Measurements from ENCODE around the gene POLN. TPM values are rescaled to one million over a fixed set of nuclear protein-coding genes. Genes with fewer than 3 reads are reported as not detected.

Gene POLN
- total and polyA plus RNA-seq, 3 experiments from 2014 or later = 0.55 to 1.6 (median 1.5) TPM

DNA sequence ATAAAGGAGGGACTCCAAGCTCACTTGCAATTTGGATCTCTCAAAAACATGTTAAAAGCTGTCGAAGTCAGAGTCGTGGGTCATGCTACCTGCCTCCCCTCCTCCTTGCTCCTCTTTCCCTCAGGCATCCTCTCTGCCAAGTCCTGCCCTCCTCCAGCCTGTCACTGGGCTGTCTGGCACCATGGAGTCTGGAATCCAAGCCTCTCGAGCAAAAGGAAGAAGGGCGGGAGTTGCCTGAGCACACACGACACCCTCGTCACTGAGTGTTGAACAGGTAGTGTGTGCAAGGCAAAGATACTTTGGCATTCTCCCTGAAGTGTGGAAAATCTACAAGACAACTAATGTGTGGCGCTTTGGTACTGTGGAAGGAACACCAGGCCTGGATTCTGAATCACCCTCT is 62.2 kb downstream of the POLN start:
- H3K9me3 Mint-ChIP-seq = peaks cover 0 to 6% (median 0%) of the 10 kb centered on the region in 5 donors
- no peaks in the 10 kb centered on the region for H3K4me1 ChIP-seq (ENCODE audit: insufficient read depth, low read length)
- no peak overlapping the region for H3K4me3 Mint-ChIP-seq
- H3K27me3 ChIP-seq (ENCODE audit: insufficient read depth, low read length, poor library complexity, severe bottlenecking) = no peaks in the 10 kb centered on the region
- H3K36me3 ChIP-seq (ENCODE audit: insufficient read depth, low read length) = no peaks in the 10 kb centered on the region
- ChIA-PET POLR2A (no interaction called here), CTCF (no interaction called here)
- no peaks in the 10 kb centered on the region for H3K27me3 Mint-ChIP-seq
- H3K27ac ChIP-seq (ENCODE audit: low read depth, low read length) = no peak overlapping the region
- H3K4me3 ChIP-seq (ENCODE audit: low read length) = no peak overlapping the region
- H3K9me3 ChIP-seq (ENCODE audit: low read length) = no peaks in the 10 kb centered on the region
- no peaks in the 10 kb centered on the region for H3K4me1 Mint-ChIP-seq
- H3K36me3 Mint-ChIP-seq = peaks cover 0 to 14% (median 7%) of the 10 kb centered on the region in 3 donors
- no peak overlapping the region for H3K27ac Mint-ChIP-seq
- no peak for DNase-seq

DNA sequence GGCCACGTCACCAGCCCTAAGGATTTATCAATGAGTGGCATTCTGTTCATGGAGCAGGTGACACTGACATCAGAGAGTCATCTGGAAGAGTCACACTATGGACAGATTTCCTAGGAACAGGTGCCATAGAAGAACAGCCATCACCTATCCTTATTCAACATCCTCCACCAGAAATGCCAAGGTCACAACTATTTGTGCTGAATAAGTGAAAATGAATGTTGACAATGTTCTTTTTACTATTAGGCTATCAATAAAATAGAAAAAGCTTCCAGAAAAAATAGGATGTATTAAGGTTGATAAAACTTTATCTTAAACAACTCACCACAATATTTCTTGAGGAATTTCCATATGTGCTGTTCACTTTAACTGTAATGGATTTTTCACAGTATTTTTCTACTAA is 62.9 kb downstream of the POLN start:
- H3K27ac Mint-ChIP-seq = no peak overlapping the region

DNA sequence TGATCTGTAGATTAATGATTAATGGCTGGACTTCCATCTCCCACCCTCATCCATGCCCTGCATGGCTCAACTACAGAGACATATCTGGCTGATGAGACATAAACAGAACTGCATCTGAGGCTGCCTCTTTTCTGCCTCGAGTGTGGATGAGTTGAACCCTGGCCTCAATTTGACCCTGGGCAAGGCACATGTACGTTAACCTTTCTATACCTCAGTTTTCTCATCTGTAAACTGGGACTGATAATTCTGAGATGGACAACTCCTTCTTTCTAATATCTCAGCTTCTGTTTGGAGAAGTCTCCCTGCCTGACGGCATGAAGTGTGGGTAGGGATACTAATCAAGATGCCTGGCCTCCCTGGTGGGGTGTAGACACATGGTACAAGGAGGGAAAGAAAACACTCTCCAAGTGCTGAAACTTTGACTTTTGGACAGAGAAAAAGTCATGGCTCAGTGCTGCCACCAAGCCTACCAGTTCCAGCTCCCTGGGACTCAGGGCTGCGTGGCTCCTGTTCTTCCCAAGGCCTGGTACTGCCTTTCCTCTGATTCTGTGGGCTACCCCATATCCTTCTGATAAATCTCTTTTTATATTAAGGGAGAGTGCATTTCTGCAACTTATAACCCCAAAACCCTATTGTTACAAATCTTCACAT is 64.4 kb downstream of the POLN start:
- Mint-ChIP-seq H3K27me3 (no peaks in the 10 kb centered on the region), H3K4me1 (peaks cover 11 to 16% (median 13%) of the 10 kb centered on the region in 3 donors), H3K4me3 (no peak overlapping the region), H3K36me3 (peaks cover 0 to 12% (median 7%) of the 10 kb centered on the region in 3 donors), H3K27ac (no peak overlapping the region), H3K9me3 (peaks cover 0 to 5% (median 0%) of the 10 kb centered on the region in 5 donors)
- no peaks in the 10 kb centered on the region for H3K9me3 ChIP-seq (ENCODE audit: low read length)
- CTCF ChIA-PET = no interaction called here
- H3K27ac ChIP-seq (ENCODE audit: low read depth, low read length) = no peak overlapping the region
- no peaks in the 10 kb centered on the region for H3K36me3 ChIP-seq (ENCODE audit: insufficient read depth, low read length)
- no peaks in the 10 kb centered on the region for H3K27me3 ChIP-seq (ENCODE audit: insufficient read depth, low read length, poor library complexity, severe bottlenecking)
- POLR2A ChIA-PET = no interaction called here
- H3K4me3 ChIP-seq (ENCODE audit: low read length) = no peak overlapping the region
- no peak for DNase-seq
- H3K4me1 ChIP-seq (ENCODE audit: insufficient read depth, low read length) = no peaks in the 10 kb centered on the region

More for the DNA sequence above, 62.9 kb downstream of the POLN start:
- ChIA-PET POLR2A (no interaction called here), CTCF (no interaction called here)
- Histone ChIP-seq H3K27me3 (ENCODE audit: insufficient read depth, low read length, poor library complexity, severe bottlenecking) (no peaks in the 10 kb centered on the region), H3K27ac (ENCODE audit: low read depth, low read length) (no peak overlapping the region), H3K36me3 (ENCODE audit: insufficient read depth, low read length) (no peaks in the 10 kb centered on the region), H3K4me1 (ENCODE audit: insufficient read depth, low read length) (no peaks in the 10 kb centered on the region), H3K4me3 (ENCODE audit: low read length) (no peak overlapping the region), H3K9me3 (ENCODE audit: low read length) (no peaks in the 10 kb centered on the region)
- H3K9me3 Mint-ChIP-seq = peaks cover 0 to 6% (median 0%) of the 10 kb centered on the region in 5 donors
- H3K4me3 Mint-ChIP-seq = no peak overlapping the region
- H3K27me3 Mint-ChIP-seq = no peaks in the 10 kb centered on the region
- DNase-seq = no peak
- peaks cover 0 to 14% (median 7%) of the 10 kb centered on the region in 3 donors for H3K36me3 Mint-ChIP-seq
- H3K4me1 Mint-ChIP-seq = peaks cover 0 to 2% (median 0%) of the 10 kb centered on the region in 3 donors

DNA sequence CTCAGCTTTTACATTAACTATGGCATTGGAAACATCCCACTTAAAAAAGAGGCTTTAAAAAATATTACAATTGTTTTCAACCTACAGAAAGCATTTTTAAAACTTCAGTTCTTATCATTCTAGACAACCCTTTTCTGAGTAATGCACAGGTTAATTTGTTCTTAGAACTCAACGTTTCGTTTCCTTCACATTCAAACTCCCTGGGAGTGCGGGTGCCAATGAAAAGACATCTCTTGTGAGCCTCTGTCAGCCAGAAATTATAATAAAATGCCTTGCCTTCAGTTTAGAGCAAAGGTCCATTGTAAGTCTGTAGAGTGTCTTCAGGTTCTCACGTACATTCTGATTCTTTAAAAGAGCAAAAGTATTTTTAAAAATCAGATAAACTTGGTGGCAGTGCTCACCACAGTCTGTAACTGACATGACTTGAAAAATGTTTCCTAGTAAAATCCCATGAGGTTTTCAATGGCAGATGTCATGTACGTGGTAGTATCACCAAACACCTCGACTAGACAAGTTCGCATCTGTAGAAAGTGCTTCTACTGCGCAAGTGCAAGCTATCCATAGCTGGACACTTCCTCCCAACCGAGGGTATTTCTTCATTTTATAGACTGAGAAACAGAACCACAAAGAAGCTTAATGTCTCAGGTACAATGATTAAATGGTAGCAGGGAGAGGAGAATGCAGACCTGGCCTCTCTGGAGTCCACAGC is 65.8 kb downstream of the POLN start:
- Histone ChIP-seq H3K27ac (ENCODE audit: low read depth, low read length) (no peak overlapping the region), H3K4me1 (ENCODE audit: insufficient read depth, low read length) (peaks cover 5% of the 10 kb centered on the region), H3K36me3 (ENCODE audit: insufficient read depth, low read length) (no peaks in the 10 kb centered on the region), H3K9me3 (ENCODE audit: low read length) (no peaks in the 10 kb centered on the region), H3K27me3 (ENCODE audit: insufficient read depth, low read length, poor library complexity, severe bottlenecking) (no peaks in the 10 kb centered on the region), H3K4me3 (ENCODE audit: low read length) (no peak overlapping the region)
- Mint-ChIP-seq H3K4me3 (no peak overlapping the region), H3K36me3 (peaks cover 0 to 5% (median 3%) of the 10 kb centered on the region in 3 donors), H3K4me1 (peaks cover 22 to 26% (median 22%) of the 10 kb centered on the region in 3 donors), H3K27ac (peak overlapping the region in 1 of 8 donors; percentile 47), H3K9me3 (no peaks in the 10 kb centered on the region), H3K27me3 (no peaks in the 10 kb centered on the region)
- ChIA-PET CTCF (no interaction called here), POLR2A (no interaction called here)
- no peak for DNase-seq

DNA sequence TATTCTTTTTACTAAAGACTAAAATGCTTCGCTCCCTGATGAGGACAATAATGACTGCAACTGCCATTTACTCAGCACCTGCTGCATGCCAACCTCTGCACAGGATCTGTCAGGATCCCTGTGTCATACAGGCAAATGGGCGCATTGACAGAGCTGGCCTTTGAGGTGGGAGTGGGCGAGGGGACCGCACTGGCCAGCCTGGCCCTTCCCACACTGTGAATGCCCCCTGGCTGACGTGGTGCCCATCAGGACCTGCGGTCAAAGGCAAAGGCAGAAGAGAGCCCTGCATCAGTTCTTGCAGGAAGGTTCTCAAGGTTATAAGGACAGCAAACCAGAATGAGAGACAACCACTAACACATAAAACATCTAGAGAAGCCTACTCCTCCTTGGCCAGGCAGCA is 67.9 kb downstream of the POLN start:
- H3K27me3 ChIP-seq (ENCODE audit: insufficient read depth, low read length, poor library complexity, severe bottlenecking) = no peaks in the 10 kb centered on the region
- Mint-ChIP-seq H3K36me3 (peaks cover 0 to 8% (median 3%) of the 10 kb centered on the region in 3 donors), H3K4me1 (peaks cover 22 to 26% (median 23%) of the 10 kb centered on the region in 3 donors), H3K27me3 (no peaks in the 10 kb centered on the region), H3K27ac (peak overlapping the region in 1 of 8 donors; percentile 61), H3K9me3 (no peaks in the 10 kb centered on the region), H3K4me3 (no peak overlapping the region)
- no peak overlapping the region for H3K27ac ChIP-seq (ENCODE audit: low read depth, low read length)
- H3K9me3 ChIP-seq (ENCODE audit: low read length) = no peaks in the 10 kb centered on the region
- H3K4me3 ChIP-seq (ENCODE audit: low read length) = no peak overlapping the region
- H3K4me1 ChIP-seq (ENCODE audit: insufficient read depth, low read length) = peaks cover 5% of the 10 kb centered on the region
- ChIA-PET POLR2A (no interaction called here), CTCF (no interaction called here)
- no peaks in the 10 kb centered on the region for H3K36me3 ChIP-seq (ENCODE audit: insufficient read depth, low read length)
- DNase-seq = no peak

DNA sequence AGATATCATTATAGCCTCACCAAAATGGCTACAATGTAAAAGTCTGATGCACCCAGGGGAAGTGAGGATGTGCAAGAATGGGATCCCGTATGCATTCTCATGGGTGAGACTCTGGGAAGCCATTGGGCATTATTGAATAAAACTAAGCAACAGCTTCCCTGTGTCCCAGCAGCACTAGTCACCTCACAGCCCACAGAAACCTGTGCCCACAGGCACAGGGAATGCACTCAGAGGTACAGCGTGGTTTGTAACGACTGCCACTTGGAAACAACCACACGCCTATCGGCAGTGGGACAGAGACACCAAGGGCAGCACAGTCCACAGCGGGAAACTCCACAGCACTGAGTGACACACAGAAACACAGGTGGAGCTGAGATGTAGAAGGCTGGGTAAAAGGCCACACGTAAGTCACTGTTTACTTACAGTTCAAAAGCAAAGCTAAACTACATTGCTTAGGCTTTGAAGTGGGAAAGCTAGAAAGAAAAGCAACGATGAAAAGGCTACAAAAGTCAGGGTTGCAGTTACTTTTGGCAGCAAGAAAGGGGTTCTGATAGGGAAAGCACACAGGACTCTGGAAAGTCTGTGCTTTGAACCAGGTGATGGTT is 69.2 kb downstream of the POLN start:
- H3K4me3 Mint-ChIP-seq = peak overlapping the region in 4 of 7 donors; percentile 48 to 68 (median 60)

DNA sequence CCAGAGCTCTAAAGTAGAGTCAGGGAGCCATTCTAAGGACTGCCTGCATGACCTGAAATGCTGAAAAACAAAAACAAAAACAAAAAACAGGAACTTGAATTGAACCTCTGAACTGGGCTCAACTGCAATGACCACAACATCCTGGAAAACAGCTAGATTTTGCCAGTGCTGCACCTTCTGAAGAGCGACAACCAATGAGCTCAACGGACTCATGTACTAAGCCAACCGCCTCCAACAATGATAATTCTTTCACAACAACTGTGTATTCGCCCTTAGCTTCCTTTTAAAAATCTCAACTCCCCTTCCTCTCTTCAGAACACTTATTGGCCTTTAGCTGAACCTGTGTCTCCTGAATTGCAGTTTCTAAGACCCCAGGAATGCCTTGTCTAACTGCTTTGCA is 69.8 kb downstream of the POLN start:
- Mint-ChIP-seq H3K27me3 (no peaks in the 10 kb centered on the region), H3K27ac (peak overlapping the region in 7 of 8 donors; percentile 2 to 99 (median 80)), H3K4me3 (peak overlapping the region in 4 of 7 donors; percentile 48 to 68 (median 60)), H3K9me3 (no peaks in the 10 kb centered on the region), H3K4me1 (peaks cover 22 to 26% (median 23%) of the 10 kb centered on the region in 3 donors), H3K36me3 (peaks cover 0 to 7% (median 0%) of the 10 kb centered on the region in 3 donors)
- peaks cover 5% of the 10 kb centered on the region for H3K4me1 ChIP-seq (ENCODE audit: insufficient read depth, low read length)
- peak in 1 of 5 donors; percentile 7 for DNase-seq
- ChIA-PET POLR2A (interaction anchor here (1.0 kb wide), 1 partner anchor 460 kb away, joined by 3 read pairs; the partner anchor contains the start of gene SLBP), CTCF (interaction anchor here (1.6 kb wide), 1 partner anchor 167 kb away, joined by 3 read pairs; no protein-coding TSS in a partner anchor)
- H3K36me3 ChIP-seq (ENCODE audit: insufficient read depth, low read length) = no peaks in the 10 kb centered on the region
- H3K27me3 ChIP-seq (ENCODE audit: insufficient read depth, low read length, poor library complexity, severe bottlenecking) = no peaks in the 10 kb centered on the region
- H3K27ac ChIP-seq (ENCODE audit: low read depth, low read length) = no peak overlapping the region
- no peaks in the 10 kb centered on the region for H3K9me3 ChIP-seq (ENCODE audit: low read length)
- no peak overlapping the region for H3K4me3 ChIP-seq (ENCODE audit: low read length)

More for the DNA sequence above, 69.2 kb downstream of the POLN start:
- Mint-ChIP-seq H3K9me3 (no peaks in the 10 kb centered on the region), H3K36me3 (peaks cover 0 to 10% (median 3%) of the 10 kb centered on the region in 3 donors), H3K27me3 (no peaks in the 10 kb centered on the region), H3K4me1 (peaks cover 22 to 26% (median 23%) of the 10 kb centered on the region in 3 donors), H3K27ac (peak overlapping the region in 5 of 8 donors; percentile 12 to 99 (median 81))
- H3K4me1 ChIP-seq (ENCODE audit: insufficient read depth, low read length) = peaks cover 5% of the 10 kb centered on the region
- DNase-seq = peak in 2 of 5 donors; percentile 18 to 44
- no peaks in the 10 kb centered on the region for H3K27me3 ChIP-seq (ENCODE audit: insufficient read depth, low read length, poor library complexity, severe bottlenecking)
- ChIA-PET POLR2A (interaction anchor here (0.6 to 1.0 kb wide), 2 partner anchors 36 to 460 kb away, joined by 3 read pairs; partner anchors contain the start of gene SLBP), CTCF (no interaction called here)
- H3K36me3 ChIP-seq (ENCODE audit: insufficient read depth, low read length) = no peaks in the 10 kb centered on the region
- H3K9me3 ChIP-seq (ENCODE audit: low read length) = no peaks in the 10 kb centered on the region
- no peak overlapping the region for H3K27ac ChIP-seq (ENCODE audit: low read depth, low read length)
- H3K4me3 ChIP-seq (ENCODE audit: low read length) = no peak overlapping the region

Data from CD8-positive, alpha-beta memory T cell (primary cell).